Measurements from ENCODE around the gene SNED1. TPM values are rescaled to one million over a fixed set of nuclear protein-coding genes. Genes with fewer than 3 reads are reported as not detected.

Gene SNED1
- polyA plus RNA-seq, 2 of the 4 experiments (the other 2 are of a cell fraction), result 0.15 to 0.21 TPM

GRCh38 chr2:241003830-241004564 lies 5.6 kb downstream of the SNED1 start:
- ChIA-PET POLR2A (no interaction called here), CTCF (interaction anchor here (0.6 kb wide), 1 partner anchor 287 kb away, joined by 3 read pairs; no protein-coding TSS in a partner anchor)
- no peak for TF ChIP-seq EP300 (IDR thresholded peaks at IDR 0.05)
- TF ChIP-seq CBX2 (IDR thresholded peaks at IDR 0.05; ENCODE audit: borderline replicate concordance, low read depth), result no peak
- TF ChIP-seq TP53 (CRISPR knock-in tag; IDR thresholded peaks at IDR 0.05), result no peak
- no peak for TF ChIP-seq ZSCAN20 (CRISPR knock-in tag; IDR thresholded peaks at IDR 0.05)
- no peak for TF ChIP-seq HDAC2 (IDR thresholded peaks at IDR 0.05)
- no peak for TF ChIP-seq E2F6 (IDR thresholded peaks at IDR 0.05; ENCODE audit: borderline replicate concordance, low read depth)
- no peak for TF ChIP-seq MAFK (IDR thresholded peaks at IDR 0.05; ENCODE audit: partially characterized antibody)
- no peak for TF ChIP-seq JUNB (IDR thresholded peaks at IDR 0.05)
- no peak for TF ChIP-seq CHD2 (IDR thresholded peaks at IDR 0.05; ENCODE audit: low read length, partially characterized antibody)
- TF ChIP-seq, protein P1, sequence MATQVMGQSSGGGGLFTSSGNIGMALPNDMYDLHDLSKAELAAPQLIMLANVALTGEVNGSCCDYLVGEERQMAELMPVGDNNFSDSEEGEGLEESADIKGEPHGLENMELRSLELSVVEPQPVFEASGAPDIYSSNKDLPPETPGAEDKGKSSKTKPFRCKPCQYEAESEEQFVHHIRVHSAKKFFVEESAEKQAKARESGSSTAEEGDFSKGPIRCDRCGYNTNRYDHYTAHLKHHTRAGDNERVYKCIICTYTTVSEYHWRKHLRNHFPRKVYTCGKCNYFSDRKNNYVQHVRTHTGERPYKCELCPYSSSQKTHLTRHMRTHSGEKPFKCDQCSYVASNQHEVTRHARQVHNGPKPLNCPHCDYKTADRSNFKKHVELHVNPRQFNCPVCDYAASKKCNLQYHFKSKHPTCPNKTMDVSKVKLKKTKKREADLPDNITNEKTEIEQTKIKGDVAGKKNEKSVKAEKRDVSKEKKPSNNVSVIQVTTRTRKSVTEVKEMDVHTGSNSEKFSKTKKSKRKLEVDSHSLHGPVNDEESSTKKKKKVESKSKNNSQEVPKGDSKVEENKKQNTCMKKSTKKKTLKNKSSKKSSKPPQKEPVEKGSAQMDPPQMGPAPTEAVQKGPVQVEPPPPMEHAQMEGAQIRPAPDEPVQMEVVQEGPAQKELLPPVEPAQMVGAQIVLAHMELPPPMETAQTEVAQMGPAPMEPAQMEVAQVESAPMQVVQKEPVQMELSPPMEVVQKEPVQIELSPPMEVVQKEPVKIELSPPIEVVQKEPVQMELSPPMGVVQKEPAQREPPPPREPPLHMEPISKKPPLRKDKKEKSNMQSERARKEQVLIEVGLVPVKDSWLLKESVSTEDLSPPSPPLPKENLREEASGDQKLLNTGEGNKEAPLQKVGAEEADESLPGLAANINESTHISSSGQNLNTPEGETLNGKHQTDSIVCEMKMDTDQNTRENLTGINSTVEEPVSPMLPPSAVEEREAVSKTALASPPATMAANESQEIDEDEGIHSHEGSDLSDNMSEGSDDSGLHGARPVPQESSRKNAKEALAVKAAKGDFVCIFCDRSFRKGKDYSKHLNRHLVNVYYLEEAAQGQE (IDR thresholded peaks at IDR 0.05), result no peak
- TF ChIP-seq, protein P2, sequence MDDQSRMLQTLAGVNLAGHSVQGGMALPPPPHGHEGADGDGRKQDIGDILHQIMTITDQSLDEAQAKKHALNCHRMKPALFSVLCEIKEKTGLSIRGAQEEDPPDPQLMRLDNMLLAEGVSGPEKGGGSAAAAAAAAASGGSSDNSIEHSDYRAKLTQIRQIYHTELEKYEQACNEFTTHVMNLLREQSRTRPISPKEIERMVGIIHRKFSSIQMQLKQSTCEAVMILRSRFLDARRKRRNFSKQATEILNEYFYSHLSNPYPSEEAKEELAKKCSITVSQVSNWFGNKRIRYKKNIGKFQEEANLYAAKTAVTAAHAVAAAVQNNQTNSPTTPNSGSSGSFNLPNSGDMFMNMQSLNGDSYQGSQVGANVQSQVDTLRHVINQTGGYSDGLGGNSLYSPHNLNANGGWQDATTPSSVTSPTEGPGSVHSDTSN (IDR thresholded peaks at IDR 0.05), result no peak
- TF ChIP-seq, protein P3, sequence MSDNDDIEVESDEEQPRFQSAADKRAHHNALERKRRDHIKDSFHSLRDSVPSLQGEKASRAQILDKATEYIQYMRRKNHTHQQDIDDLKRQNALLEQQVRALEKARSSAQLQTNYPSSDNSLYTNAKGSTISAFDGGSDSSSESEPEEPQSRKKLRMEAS (IDR thresholded peaks at IDR 0.05), result no peak
- TF ChIP-seq FOXS1 (CRISPR knock-in tag; IDR thresholded peaks at IDR 0.05), result no peak
- TF ChIP-seq HOXB13 (CRISPR knock-in tag; IDR thresholded peaks at IDR 0.05; ENCODE audit: low read depth), result no peak
- TF ChIP-seq HOXB5 (CRISPR knock-in tag; IDR thresholded peaks at IDR 0.05), result no peak
- WGBS (ENCODE audit: missing lambda C conversion rate), result 73% methylated on average over 1 of the region's 1 CpG
- Histone ChIP-seq H3K4me1 (no peaks in the 10 kb centered on the region), H3K27ac (no peak overlapping the region), H3K9me3 (peaks cover 27% of the 10 kb centered on the region), H3K4me2 (no peak overlapping the region), H3K4me3 (no peak overlapping the region)
- DNase-seq (ENCODE audit: low read depth in 1 of 2, low spot score in 1 of 2), result no peak
- no peak for ATAC-seq
- FAIRE-seq, result no peak

- Histone ChIP-seq H3K9me3 (peaks cover 27% of the 10 kb centered on the region), H3K4me2 (no peak overlapping the region), H3K4me1 (no peaks in the 10 kb centered on the region), H3K4me3 (no peak overlapping the region), H3K27ac (no peak overlapping the region)
- POLR2A ChIA-PET, result no interaction called here
- ATAC-seq, result no peak
- 85% methylated on average over 2 of the region's 2 CpGs for WGBS (ENCODE audit: missing lambda C conversion rate)
- CTCF ChIA-PET, result interaction anchor here (1.3 kb wide), 1 partner anchor 22 kb away, joined by 4 read pairs; no protein-coding TSS in a partner anchor
- no peak for FAIRE-seq
- DNase-seq (ENCODE audit: low read depth in 1 of 2, low spot score in 1 of 2), result no peak
- TF ChIP-seq, protein P4, sequence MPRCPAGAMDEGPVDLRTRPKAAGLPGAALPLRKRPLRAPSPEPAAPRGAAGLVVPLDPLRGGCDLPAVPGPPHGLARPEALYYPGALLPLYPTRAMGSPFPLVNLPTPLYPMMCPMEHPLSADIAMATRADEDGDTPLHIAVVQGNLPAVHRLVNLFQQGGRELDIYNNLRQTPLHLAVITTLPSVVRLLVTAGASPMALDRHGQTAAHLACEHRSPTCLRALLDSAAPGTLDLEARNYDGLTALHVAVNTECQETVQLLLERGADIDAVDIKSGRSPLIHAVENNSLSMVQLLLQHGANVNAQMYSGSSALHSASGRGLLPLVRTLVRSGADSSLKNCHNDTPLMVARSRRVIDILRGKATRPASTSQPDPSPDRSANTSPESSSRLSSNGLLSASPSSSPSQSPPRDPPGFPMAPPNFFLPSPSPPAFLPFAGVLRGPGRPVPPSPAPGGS (IDR thresholded peaks at IDR 0.05), result no peak
- TF ChIP-seq KDM5A (IDR thresholded peaks at IDR 0.05), result no peak
- no peak for TF ChIP-seq ZSCAN20 (CRISPR knock-in tag; IDR thresholded peaks at IDR 0.05)
- no peak for TF ChIP-seq NPAS2 (CRISPR knock-in tag; IDR thresholded peaks at IDR 0.05; ENCODE audit: borderline replicate concordance)
- TF ChIP-seq RNF2 (IDR thresholded peaks at IDR 0.05; ENCODE audit: borderline replicate concordance, low read depth), result no peak
- no peak for TF ChIP-seq RARB (CRISPR knock-in tag; IDR thresholded peaks at IDR 0.05)
- TF ChIP-seq HMGXB4 (CRISPR knock-in tag; IDR thresholded peaks at IDR 0.05; ENCODE audit: borderline replicate concordance), result no peak
- no peak for TF ChIP-seq GATA3 (IDR thresholded peaks at IDR 0.05; ENCODE audit: borderline replicate concordance)
- no peak for TF ChIP-seq HDAC2 (IDR thresholded peaks at IDR 0.05)
- no peak for TF ChIP-seq MYC (IDR thresholded peaks at IDR 0.05; ENCODE audit: borderline replicate concordance, low read length)
- TF ChIP-seq MAZ (IDR thresholded peaks at IDR 0.05; ENCODE audit: borderline replicate concordance, low read depth, low read length), result no peak
- TF ChIP-seq KDM1A (IDR thresholded peaks at IDR 0.05; ENCODE audit: low read depth), result no peak
- TF ChIP-seq EP300 (IDR thresholded peaks at IDR 0.05), result no peak
- TF ChIP-seq EHF (CRISPR knock-in tag; IDR thresholded peaks at IDR 0.05), result no peak
These were observed 7.2 kb downstream of the SNED1 start for GRCh38 chr2:241005569-241005968.
